HG03575 (cell line): ENCODE measurements around the gene ETV2.
"Not testable (repeated sequence)": the region's sequence is repeated elsewhere in the genome, so short reads cannot be mapped to it uniquely, and the experiment has no call there.

Source experiments
- ATAC-seq: cut with Tn5 transposase; IDR thresholded peaks from one replicate; pipeline ENCODE4 v1.9.1; 2021; ENCODE audit not compliant: unreplicated experiment, insufficient number of reproducible peaks, low FRiP score; ENCODE audit errors: extremely low read depth

ETV2 gene

DNA sequence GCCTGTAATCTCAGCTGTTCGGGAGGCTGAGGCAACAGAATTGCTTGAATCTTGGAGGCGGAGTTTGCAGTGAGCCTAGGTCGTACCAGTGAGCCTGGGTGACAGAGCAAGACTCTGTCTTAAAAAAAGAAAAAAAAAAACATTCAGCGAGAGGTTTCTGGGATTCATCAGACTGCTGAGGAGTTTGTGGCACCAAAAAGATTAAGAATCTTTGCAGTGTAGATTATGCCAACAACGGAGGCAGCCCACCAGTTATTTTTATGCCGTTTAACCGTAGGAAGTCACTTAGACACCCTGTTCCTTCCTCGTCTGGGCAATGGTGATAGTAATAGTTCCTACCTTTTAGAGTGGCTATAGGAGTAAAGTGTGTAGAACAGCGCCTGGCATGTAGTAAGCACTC, 9.0 kb downstream of the ETV2 start:
- no peak for ATAC-seq

DNA sequence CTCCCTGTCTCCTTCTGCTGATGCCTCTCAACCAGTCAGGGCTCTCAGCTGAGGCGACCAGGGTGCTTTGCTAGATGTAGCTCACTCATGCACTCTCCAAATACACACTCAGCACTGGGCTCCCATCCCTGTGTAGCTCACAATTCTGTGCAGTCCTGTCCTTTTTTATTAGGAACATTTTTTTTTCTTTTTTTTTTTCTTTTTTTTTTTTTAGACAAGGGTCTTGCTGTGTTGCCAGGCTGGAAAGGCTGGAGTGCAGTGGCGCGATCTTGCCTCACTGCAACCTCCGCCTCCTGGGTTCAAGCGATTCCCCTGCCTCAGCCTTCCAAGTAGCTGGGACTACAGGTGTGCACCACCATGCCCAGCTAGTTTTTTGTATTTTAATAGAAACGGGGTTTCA, 13.3 kb downstream of the ETV2 start:
- ATAC-seq, result not testable (repeated sequence)

DNA sequence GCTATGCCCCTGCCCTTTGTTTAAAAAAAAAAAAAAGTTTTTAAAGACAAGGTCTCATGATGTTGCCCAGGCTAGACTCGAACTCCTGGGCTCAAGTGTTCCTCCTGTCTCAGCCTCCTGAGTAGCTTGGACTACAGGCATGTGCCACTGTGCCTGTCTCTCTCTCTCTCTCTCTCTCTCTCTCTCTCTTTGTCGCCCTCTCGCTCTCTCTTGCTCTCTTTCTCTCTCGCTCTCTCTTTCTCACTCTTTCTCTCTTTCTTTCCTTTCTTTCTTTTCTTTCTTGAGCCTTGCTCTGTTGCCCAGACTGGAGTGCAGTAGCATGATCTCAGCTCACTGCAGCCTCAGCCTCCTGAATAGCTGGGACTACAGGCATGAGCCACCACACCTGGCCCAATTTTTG, 14.1 kb downstream of the ETV2 start:
- no peak for ATAC-seq

DNA sequence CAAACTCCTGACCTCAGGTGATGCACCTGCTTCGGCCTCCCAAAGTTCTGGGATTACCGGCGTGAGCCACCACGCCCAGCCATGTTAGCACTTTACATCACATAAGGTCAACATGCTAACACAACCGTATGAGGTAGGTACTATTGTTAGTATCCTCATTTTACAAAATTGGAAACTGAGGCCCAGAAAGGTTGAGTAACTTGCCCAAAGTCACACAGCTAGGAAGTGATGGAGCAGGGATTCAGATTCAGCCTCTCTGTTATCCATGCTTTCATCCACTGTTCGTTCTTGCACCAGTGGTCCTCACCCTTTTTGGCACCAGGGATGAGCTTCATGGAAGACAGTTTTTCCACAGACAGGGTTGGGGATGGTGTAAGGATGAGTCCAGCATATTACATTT, 15.2 kb downstream of the ETV2 start:
- ATAC-seq, result no peak

DNA sequence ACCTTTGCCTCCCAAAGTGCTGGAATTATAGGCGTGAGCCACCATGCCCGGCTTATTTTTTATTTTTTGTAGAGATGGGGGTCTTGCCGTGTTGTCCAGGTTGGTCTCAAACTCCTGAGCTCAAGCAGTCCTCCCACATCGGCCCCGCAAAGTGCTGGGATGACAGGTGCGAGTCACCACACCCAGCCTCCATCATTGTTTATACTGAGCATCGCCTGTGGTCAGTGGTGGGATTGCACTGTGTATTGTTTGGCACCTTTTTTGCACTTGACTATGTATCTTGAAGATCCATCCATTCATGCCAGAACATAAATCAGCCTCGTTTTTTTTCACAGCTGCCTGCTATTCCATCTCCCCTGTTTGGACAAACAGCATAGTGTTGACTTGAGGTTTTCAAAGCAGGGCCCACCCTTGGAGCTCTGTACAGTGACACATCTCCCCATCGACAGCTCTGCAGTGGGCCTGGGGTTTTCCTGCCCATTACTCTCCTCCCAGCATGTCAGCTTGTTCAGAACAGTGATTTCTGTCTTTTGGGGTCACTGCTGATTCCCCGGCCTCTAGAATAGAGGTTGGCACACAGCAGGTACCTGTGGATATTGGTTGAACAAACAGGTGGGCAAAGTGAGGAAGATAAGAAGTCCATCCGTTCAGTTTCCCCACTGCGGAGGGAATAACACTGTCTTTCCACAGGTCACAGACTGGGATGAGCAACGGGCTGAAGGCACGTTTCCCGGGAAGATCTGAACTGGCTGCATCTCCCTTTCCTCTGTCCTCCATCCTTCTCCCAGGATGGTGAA, 16.6 kb downstream of the ETV2 start:
- no peak for ATAC-seq

DNA sequence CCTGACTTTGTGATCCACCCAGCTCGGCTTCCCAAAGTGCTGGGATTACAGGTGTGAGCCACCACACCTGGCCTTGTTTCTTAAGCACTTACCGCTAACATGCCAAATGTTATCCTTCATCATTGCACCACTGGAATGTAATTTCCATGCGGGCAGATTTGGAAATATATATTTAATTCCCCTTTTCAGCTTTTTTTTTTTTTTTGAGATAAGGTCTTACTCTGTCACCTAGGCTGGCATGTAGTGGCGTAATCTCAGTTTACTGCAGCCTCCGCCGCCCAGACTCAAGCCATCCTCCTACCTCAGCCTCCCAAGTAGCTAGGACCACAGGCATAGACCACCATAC, 20.4 kb downstream of the ETV2 start:
- ATAC-seq, result no peak

DNA sequence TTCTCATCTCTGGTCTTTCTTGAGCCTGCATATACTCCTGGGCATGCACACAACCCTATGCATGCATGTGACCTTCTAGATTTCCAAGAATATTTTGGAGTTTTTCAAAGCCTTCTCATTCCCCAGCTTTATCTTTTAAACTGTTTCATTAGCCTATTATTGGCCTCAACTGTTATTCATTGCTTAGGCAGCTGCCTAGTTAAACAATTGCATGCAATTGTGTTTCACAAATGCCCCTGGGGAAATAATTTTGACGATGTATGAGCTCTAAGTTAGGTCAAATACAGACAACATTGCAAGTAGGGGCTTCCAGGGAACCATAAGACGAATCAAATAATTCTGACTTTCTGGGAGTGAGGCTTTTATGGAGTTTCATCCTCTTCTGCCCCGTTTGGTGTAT, 22.4 kb downstream of the ETV2 start:
- no peak for ATAC-seq

DNA sequence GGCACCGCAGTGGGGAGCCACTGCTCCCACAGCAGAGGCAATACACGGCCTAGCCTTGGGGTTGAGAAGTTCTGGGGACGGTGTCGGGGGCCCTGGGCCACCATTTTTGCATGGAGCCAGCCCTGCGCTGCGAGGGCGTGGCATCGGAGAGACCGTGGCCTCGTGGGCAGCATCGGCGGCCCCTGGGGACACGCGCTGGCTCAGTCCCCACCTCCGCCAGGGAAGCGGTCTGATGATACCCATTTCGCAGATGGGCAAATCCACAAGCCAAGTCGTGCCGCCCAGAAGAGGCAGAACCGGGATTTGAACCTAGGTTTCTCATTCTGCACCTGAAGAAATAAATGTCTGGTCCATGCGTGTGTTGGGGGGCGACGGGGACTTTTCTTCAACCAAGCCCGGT, 23.6 kb downstream of the ETV2 start:
- ATAC-seq, result no peak

DNA sequence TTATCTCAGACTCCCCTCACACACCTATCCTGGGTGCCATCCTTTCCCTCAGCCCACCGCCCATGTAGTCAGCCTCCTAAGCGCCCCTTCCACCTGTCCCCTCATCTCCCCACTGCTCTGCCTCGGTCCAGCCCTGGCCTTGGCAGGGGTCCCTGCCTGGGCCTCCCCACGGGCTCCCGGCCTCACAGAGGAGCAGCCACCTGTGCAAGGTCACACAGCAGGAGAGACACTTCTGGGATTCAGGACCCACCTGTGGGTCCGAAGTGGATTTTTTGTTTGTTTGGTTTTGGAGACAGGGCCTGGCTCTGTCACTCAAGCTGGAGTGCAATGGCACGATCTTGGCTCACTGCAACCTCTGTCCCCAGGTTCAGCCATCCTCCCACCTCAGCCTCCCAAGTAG, 24.1 kb downstream of the ETV2 start:
- no peak for ATAC-seq

DNA sequence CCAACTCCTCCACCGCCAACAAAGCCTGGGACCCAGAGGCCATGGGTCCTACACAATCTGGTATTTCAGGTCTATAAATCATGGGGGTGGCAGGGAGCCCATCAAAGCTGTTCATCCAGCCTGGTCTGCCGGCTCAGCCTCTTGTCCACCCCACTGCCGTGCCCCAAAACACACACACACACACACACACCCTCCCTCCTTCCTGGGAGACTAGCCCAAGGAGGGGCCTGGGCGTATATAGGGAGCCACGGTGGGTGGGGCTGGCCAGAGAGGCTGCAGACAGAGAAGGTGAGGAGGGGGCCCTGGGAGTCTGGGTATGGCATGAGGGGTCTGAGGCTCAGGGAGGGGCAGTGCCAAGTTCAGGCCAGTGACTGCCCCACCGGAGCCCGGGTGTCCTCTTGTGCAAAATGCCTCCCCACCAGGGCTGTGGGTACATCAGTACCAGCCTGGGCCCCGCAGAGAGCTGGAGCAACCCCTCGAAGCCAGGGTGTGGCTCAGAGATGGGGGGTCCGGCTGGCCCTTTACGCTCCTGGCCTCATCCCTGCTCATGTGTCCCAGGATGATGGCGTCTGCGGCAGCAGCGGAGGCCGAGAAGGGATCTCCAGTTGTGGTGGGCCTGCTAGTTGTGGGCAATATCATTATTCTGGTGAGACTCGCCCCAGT, 24.8 kb downstream of the ETV2 start, which contains the start of gene UPK1A:
Gene UPK1A, plus strand, starts transcription at position 267 of the 663 bp plus-strand sequence. Its CDS starts 296 bp downstream, at position 563.
- ATAC-seq, result no peak

DNA sequence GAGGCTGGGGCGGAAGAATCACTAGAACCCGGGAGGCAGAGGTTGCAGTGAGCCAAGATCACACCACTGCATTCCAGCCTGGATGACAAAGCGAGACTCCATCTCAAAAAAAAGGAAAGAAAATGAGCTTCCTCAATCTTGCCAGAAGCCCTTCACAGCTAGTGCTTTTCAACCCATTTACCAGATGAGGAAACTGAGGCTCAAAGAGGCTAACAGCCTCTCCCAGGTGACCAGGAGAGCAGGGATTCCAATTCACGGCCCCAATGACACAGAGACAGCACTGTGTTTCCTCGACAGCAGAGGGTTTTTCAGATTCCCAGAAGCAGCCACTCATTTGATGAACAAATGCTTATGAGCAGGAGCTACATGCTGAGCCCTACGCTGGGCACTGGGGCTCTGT, 28.0 kb downstream of the ETV2 start:
- ATAC-seq, result no peak

DNA sequence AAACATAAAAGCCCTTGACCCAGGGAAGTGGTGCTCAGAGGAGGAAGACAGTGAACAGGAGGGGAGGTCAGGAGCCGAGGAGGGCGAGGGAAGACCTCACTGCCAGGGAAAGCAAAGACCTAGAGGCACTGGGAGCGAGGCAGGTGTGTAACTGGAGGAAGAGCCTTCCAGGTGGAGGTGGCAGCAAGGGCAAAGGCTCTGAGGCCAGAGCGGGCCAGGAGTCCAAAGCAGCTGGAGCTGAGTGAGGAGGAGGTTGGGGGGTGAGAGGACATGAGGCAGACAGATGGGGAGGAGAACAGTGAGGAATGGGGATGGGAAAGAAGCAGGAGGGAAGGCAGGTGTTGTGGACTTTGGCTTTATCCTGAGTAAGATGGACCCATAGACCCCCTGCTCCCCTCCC, 28.4 kb downstream of the ETV2 start:
- ATAC-seq, result no peak

DNA sequence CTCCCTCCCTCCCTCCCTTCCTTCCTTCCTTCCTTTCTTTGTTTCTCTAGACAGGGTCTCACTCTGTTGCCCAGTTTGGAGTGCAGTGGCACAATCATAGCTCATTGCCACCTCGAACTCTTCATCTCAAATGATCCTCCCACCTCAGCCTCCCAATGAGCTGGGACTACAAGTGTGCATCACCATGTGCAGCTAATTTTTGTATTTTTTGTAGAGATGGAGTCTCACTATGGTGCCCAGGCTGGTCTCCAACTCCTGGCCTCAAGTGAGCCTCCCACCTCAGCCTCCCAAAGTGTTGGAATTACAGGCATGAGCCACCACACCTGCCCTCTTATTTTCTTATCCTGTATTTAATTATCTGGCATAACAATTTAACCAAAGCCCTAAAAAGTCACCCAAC, 29.1 kb downstream of the ETV2 start:
- no peak for ATAC-seq

DNA sequence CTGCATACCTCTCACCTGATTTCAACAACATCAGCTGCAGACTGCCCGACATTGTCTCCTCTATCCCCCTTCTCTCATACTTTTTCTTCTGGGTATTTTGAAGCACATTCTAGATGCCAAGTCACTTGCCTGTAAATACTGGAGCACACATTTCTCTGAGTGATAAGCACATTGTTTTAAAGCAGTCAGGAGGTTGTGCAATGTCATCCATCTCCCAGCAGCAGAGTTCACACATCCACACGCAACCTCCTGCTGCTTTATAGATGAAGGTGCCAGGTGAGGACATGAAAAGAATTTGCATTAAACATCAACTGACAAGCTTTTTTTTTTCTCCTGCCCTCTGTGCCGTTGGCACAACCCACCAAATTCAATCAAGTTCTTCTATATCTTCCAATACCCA, 30.3 kb downstream of the ETV2 start:
- ATAC-seq, result no peak

DNA sequence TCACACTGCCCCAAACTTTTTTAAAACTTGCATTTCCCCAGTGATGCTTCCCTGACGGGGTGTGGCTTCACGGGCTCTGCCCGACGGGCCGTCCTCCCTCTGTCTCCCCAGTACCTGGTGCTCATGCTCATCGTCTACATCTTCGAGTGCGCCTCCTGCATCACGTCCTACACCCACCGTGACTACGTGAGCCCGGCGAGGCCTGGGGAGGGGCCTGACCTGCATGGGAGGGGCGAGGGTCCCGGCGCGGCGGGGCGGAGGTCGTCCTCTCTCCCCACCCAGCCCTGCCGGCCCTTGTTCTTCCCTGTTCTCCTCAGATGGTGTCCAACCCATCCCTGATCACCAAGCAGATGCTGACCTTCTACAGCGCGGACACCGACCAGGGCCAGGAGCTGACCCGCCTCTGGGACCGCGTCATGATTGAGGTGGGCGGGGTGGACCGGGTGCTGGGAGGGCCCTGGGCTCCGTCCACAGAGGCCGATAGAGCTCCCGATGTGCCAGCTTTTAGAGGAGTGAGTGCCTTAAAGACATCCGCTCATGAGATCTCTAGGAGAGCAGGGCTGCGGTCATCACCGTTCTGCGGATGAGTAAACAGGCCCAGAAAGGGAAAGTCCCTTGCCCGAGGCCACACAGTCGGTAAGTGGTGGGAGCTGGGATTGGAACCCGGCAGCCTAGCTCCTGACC, 31.7 kb downstream of the ETV2 start:
- ATAC-seq, result no peak

DNA sequence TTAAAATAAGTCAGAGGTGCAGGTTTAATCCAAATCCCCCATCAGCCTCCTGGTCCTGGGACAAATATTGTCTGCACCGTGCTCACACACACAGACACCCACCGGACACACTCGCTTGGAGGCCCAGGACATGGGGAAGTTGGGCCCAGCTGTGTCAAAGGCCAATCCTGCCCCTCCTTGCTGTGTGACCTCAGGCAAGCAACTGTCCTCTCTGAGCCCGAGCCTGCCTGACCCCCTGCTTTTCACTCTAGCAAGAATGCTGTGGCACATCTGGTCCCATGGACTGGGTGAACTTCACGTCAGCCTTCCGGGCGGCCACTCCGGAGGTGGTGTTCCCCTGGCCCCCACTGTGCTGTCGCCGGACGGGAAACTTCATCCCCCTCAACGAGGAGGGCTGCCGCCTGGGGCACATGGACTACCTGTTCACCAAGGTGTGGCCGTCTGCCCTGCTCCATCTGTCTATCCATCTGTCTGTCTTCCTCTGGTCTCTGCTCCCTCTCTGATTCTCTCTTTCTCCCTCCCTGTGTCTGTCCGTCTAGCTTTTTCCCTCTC, 34.1 kb downstream of the ETV2 start:
- ATAC-seq, result no peak

DNA sequence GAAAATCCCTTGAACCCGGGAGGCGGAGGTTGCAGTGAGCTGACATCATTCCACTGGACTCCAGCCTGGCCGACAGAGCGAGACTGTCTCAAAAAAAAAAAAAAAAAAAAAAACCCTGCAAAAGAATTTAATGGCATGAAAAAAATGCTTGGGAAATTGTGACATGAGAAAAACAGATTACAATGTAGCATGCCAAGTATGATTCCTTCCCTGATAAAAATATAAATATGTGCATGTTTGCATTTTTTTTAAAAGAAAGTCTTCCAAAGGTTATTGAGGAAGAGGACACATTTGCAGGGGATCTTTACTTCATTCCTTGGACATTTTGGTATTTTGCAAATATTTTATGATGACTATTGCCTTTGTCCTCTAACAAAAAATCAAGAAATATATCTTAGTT, 48.3 kb downstream of the ETV2 start:
- ATAC-seq, result no peak

DNA sequence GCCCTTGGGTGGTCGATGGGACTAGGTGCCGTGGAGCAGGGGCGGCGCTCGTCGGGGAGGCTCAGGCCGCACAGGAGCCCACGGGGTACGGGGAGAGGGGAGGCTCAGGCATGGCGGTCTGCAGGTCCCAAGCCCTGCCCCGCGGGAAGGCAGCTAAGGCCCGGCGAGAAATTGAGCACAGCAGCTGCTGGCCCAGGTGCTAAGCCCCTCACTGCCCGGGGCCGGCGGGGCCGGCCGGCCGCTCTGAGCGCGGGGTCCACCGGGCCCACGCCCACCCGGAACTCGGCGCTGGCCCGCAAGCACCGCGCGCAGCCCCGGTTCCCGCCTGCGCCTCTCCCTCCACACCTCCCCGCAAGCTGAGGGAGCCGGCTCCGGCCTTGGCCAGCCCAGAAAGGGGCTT, 49.6 kb downstream of the ETV2 start:
- ATAC-seq, result not testable (repeated sequence)

DNA sequence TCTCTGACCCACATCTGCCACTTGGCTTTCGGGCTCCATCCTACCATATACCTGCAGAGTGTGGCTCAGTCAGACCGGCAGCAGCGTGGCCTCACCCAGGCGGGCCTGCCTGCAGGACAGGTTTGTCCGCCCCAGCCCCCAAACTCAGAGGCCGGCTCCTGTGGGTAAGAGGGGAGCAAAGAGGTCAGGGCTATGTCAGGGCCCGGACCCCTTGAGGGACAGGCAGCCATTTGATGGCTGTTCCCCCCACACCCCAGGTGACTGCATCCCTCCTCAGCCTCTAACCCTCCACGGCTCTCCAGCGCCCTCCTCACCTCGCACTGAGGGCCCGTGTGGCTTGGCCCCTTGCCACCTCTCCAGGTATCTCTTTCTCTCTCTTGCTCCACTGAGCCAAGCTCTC, 50.5 kb downstream of the ETV2 start:
- no peak for ATAC-seq

DNA sequence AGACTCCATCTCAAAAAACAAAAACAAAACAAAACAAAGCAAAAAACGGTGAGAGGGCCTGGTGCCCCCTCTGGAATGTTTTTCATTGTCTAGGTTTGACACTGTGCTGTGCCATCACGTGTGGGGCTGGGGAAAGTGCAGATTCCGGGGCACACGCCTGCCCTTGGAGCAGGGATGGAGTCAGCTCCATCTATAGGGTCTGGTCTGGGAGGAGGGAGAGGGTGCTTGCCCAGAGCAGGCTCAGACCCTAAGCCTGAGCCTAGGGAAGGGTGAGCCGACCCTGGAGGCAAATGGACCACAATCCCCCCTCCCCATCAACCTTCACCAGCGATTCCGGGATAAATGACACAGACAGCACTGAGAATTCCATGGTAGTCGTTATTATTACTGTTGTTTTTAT, 51.9 kb downstream of the ETV2 start:
- ATAC-seq, result no peak
